OCI-LY3 (cell line): ENCODE data around the gene TFEB.
A peak's percentile ranks its signal among the peaks of the same experiment; 100 is the strongest.

Source experiments
- H2AFZ ChIP-seq: fragments of 200-600, 300-600 bp; shearing (Covaris generic); 2 replicates; pipeline ENCODE4 v1.6.0; 2014; ENCODE audit warnings: antibody characterized with exemption, low read depth, low read length
- H3K27ac ChIP-seq: fragments of 200-600, 300-600 bp; sonication (generic); 2 replicates; pipeline ENCODE4 v1.5.1; 2014; ENCODE audit warnings: mild to moderate bottlenecking, low read length, moderate library complexity, mixed read lengths
- H3K27me3 ChIP-seq: fragments of 200-600, 300-600 bp; sonication (generic); 2 replicates; pipeline ENCODE4 v1.6.1; 2014; ENCODE audit warnings: low read depth, low read length, mixed read lengths
- H3K36me3 ChIP-seq: fragments of 200-600, 300-600 bp; sonication (generic); replicated peaks from 2 replicates; pipeline ENCODE3; 2014; ENCODE audit warnings: low read depth, low read length, mixed read lengths
- H3K4me1 ChIP-seq: fragments of 300-600, 200-600 bp; sonication (generic); 2 replicates; pipeline ENCODE4 v1.6.1; 2014; ENCODE audit warnings: low read length, mixed read lengths
- H3K4me2 ChIP-seq: fragments of 200-600, 300-600 bp; sonication (generic); 2 replicates; pipeline ENCODE4 v1.6.1; 2014; ENCODE audit warnings: low read length, mixed read lengths
- H3K4me3 ChIP-seq: fragments of 300-600, 200-600 bp; sonication (generic); 2 replicates; pipeline ENCODE4 v1.5.1; 2014; ENCODE audit warnings: antibody characterized with exemption, mild to moderate bottlenecking, low read length, moderate library complexity
- H3K79me2 ChIP-seq: fragments of 300-600, 200-600 bp; shearing (Covaris generic); 2 replicates; pipeline ENCODE4 v1.6.1; 2014; ENCODE audit warnings: mild to moderate bottlenecking, low read length, mixed read lengths
- H3K9ac ChIP-seq: fragments of 300-600, 200-600 bp; shearing (Covaris generic); 2 replicates; pipeline ENCODE4 v1.6.0; 2014; ENCODE audit warnings: mild to moderate bottlenecking, low read length, moderate library complexity
- H3K9me3 ChIP-seq: fragments of 200-600, 300-600 bp; shearing (Covaris generic); 2 replicates; pipeline ENCODE4 v1.6.1; 2014; ENCODE audit warnings: low read length, mixed read lengths; ENCODE audit not compliant: insufficient read depth
- H4K20me1 ChIP-seq: fragments of 200-600, 300-600 bp; sonication (generic); 2 replicates; pipeline ENCODE4 v1.6.1; 2016; ENCODE audit warnings: low read length, mixed read lengths; ENCODE audit not compliant: insufficient read depth
- EZH2phosphoT487 ChIP-seq: fragments of 200-600 bp; shearing (Covaris generic); IDR thresholded peaks from 2 replicates; pipeline ENCODE4 v1.6.1; 2018; ENCODE audit warnings: antibody characterized with exemption, mixed run types, low read depth
- TF ChIP-seq, protein P1 (sequence below): fragments of 200-600, 300-600 bp; sonication (generic); IDR thresholded peaks from 2 replicates; pipeline ENCODE4 v1.5.1; 2014; ENCODE audit warnings: antibody characterized with exemption, low read length, low read depth

Gene TFEB

DNA sequence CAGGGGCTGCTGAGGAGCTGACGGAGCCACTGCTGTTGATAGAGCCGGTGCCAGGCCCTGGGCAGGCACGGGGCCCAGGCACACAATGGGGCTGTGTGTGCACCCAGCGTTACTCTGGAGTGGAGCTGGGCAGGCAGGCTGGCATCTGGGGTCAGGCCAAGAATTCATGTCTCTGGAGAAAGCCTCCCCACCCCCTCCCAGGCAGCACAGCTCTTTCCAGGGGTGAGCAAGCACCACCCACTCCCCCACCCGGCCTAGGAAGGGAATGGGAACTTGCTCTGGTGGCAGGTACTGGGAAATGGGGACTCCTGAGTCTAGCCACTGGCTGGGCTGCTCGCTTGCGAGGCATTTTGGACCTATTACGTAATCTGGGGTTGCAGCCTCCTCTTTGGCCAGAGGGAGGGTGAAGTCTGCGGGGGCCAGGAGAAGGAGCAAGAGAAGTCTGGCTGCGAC is 22.7 kb downstream of the TFEB start:
- Histone ChIP-seq H3K9me3 (no peaks in the 10 kb centered on the region), H3K27ac (no peak overlapping the region; the same call in 1 of the 2 replicates), H2AFZ (no peak overlapping the region), H3K27me3 (no peaks in the 10 kb centered on the region), H3K4me1 (peaks cover 60% of the 10 kb centered on the region), H3K4me2 (no peak overlapping the region), H3K36me3 (peaks cover 32% of the 10 kb centered on the region), H3K4me3 (no peak overlapping the region), H3K9ac (no peak overlapping the region), H4K20me1 (peaks cover 73% of the 10 kb centered on the region), H3K79me2 (peaks cover 98% of the 10 kb centered on the region)
- TF ChIP-seq EZH2phosphoT487: no peak
- TF ChIP-seq, protein P1, sequence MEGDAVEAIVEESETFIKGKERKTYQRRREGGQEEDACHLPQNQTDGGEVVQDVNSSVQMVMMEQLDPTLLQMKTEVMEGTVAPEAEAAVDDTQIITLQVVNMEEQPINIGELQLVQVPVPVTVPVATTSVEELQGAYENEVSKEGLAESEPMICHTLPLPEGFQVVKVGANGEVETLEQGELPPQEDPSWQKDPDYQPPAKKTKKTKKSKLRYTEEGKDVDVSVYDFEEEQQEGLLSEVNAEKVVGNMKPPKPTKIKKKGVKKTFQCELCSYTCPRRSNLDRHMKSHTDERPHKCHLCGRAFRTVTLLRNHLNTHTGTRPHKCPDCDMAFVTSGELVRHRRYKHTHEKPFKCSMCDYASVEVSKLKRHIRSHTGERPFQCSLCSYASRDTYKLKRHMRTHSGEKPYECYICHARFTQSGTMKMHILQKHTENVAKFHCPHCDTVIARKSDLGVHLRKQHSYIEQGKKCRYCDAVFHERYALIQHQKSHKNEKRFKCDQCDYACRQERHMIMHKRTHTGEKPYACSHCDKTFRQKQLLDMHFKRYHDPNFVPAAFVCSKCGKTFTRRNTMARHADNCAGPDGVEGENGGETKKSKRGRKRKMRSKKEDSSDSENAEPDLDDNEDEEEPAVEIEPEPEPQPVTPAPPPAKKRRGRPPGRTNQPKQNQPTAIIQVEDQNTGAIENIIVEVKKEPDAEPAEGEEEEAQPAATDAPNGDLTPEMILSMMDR: no peak

DNA sequence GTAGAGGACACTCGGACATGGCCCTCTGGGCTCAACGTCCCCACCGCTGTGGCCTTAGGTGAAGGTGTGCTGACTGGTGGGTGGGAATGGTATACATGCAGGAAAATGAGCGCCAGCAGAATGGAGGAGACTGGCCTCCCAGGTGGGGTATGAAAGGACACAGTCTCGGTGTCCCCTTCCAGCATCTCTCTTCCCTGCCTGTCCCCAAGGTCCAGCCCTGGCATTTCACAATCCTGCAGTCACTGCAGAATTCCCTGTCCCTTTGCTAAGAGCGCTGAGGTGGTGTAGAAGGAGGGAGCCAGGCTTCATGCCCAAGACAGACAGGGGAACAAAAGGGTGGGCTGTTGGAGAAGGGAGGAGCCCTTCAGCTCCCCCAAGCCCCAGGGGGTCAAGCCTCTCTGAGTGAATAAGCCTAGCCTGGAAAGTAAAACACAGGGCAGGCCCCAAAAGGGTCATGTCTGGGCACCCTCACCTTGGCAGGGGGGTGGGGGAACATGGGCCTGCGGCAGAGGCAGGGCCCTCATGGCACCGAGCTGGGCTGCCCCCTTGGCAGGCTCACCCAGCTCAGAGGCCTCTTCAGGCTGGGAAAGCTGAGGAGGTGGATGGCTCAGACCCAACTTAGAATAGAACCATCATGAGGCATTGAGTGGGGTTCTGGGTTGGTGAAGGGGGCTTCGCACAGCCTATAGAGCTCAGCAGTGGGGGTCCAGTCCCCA is 23.9 kb downstream of the TFEB start:
- H4K20me1 ChIP-seq: peaks cover 61% of the 10 kb centered on the region
- H3K4me1 ChIP-seq: peaks cover 60% of the 10 kb centered on the region
- H2AFZ ChIP-seq: no peak overlapping the region
- no peak for TF ChIP-seq EZH2phosphoT487
- TF ChIP-seq, protein P1: no peak
- H3K4me2 ChIP-seq: no peak overlapping the region
- no peak overlapping the region for H3K4me3 ChIP-seq
- peaks cover 98% of the 10 kb centered on the region for H3K79me2 ChIP-seq
- no peak overlapping the region for H3K9ac ChIP-seq
- no peaks in the 10 kb centered on the region for H3K9me3 ChIP-seq
- no peak overlapping the region for H3K27ac ChIP-seq
- H3K27me3 ChIP-seq: no peaks in the 10 kb centered on the region
- H3K36me3 ChIP-seq: peaks cover 29% of the 10 kb centered on the region

DNA sequence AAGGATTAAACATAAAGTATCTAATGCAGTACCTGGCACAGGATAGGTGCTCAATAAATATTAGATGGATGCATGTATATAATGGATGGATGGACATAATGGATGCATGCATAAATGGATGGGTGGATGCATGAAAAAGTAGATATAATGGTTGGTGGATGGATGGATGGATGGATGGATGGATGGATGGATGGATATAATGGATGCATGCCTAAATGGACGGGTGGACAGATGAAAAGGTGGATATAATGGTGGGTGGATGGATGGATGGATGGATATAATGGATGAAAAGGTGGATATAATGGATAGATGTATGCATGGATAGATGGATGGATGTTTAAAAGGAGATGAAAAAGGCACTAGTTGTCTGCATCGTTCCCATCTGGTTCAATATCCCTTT is 26.0 kb downstream of the TFEB start:
- TF ChIP-seq EZH2phosphoT487: no peak
- TF ChIP-seq, protein P1: no peak
- Histone ChIP-seq H4K20me1 (peaks cover 42% of the 10 kb centered on the region), H3K36me3 (peaks cover 28% of the 10 kb centered on the region), H2AFZ (no peak overlapping the region), H3K4me2 (no peak overlapping the region), H3K27me3 (no peaks in the 10 kb centered on the region), H3K79me2 (peaks cover 96% of the 10 kb centered on the region), H3K4me1 (peaks cover 61% of the 10 kb centered on the region), H3K4me3 (no peak overlapping the region), H3K9ac (no peak overlapping the region), H3K9me3 (no peaks in the 10 kb centered on the region), H3K27ac (no peak overlapping the region)

GRCh38 chr6:41708856-41709255 is 26.6 kb downstream of the TFEB start:
- no peak for TF ChIP-seq EZH2phosphoT487
- TF ChIP-seq, protein P1: no peak
- H3K27me3 ChIP-seq: no peaks in the 10 kb centered on the region
- 0 out of 2 replicates have a peak overlapping the region, but pooled peaks have one; percentile 95 for H3K4me2 ChIP-seq
- H3K4me3 ChIP-seq: no peak overlapping the region
- no peak overlapping the region for H2AFZ ChIP-seq
- H3K79me2 ChIP-seq: peaks cover 96% of the 10 kb centered on the region
- peaks cover 61% of the 10 kb centered on the region for H3K4me1 ChIP-seq
- H4K20me1 ChIP-seq: peaks cover 42% of the 10 kb centered on the region
- H3K27ac ChIP-seq: peak overlapping the region; percentile 95
- no peak overlapping the region for H3K9ac ChIP-seq
- H3K36me3 ChIP-seq: peaks cover 28% of the 10 kb centered on the region
- H3K9me3 ChIP-seq: no peaks in the 10 kb centered on the region
